K562 (cell line): ENCODE measurements around the gene MACROD2. TPM values are rescaled to one million over a fixed set of nuclear protein-coding genes. Genes with fewer than 3 reads are reported as not detected.

Experiments
- KLF1 ChIP-seq: fragments of 450-650 bp; IDR thresholded peaks from 2 replicates; pipeline ENCODE4 v1.6.1; 2016; ENCODE audit warnings: missing genetic modification characterization, missing compliant biosample characterization
- MGA ChIP-seq: fragments of 450-650 bp; IDR thresholded peaks from 2 replicates; pipeline ENCODE4 v1.6.1; 2016; ENCODE audit warnings: mild to moderate bottlenecking, moderate library complexity
- THRB ChIP-seq: fragments of 450-650 bp; formaldehyde crosslinking; conservative IDR thresholded peaks from 2 replicates; pipeline ENCODE4 v1.4.0; 2022; ENCODE audit warnings: mild to moderate bottlenecking, missing genetic modification characterization
- ZBTB33 ChIP-seq: sonication (generic); formaldehyde crosslinking; IDR thresholded peaks from 2 replicates; pipeline ENCODE4 v1.8.1; 2023; ENCODE audit warnings: mild to moderate bottlenecking, missing genetic modification reagents
- ZNF655 ChIP-seq: fragments of 250-450 bp; sonication (Bioruptor Pico); IDR thresholded peaks from 2 replicates; pipeline ENCODE4 v1.5.0; 2021
- polyA plus RNA-seq, 8 experiments: library from polyadenylated mRNA; depleted of rRNA in 4 of 8; stranded (reverse) in 5 of 8; unstranded in 3 of 8; fragments of >200 nt; fragmentation: Nextera tagmentation in 2 of 8; fragmentation: Illumina TruSeq in 1 of 8; extraction: Ambion mirVana in 2 of 8; extraction: Trizol in 1 of 8; gene quantifications; 2 replicates each; pipeline versions ENCODE4 v1.2.1 to v1.2.3, GENCODE V29; 2011 to 2014; ENCODE audit warnings: inconsistent platforms in 1 of 8, missing spikeins in 1 of 8
- total RNA-seq, 7 experiments: library from RNA; depleted of rRNA in 6 of 7; stranded (reverse); fragments of >200 nt in 6 of 7; fragmentation: Illumina TruSeq in 2 of 7; extraction: Trizol in 2 of 7; gene quantifications; 2 replicates each; pipeline versions ENCODE4 v1.2.1 to v1.2.3, GENCODE V29; 2011 to 2021; ENCODE audit warnings: low replicate concordance in 1 of 7

The MACROD2 gene
- total and polyA plus RNA-seq, 9 of the 15 experiments (the other 6 are each of a cell fraction or from before 2014, with no cell fraction given), result not detected

GRCh38 chr20:15563836-15564235 lies 1568.5 kb downstream of the MACROD2 start (continued):
- no peak for TF ChIP-seq ZBTB33 (CRISPR knock-in tag)
- TF ChIP-seq MGA, result no peak
- no peak for TF ChIP-seq THRB (CRISPR knock-in tag)
- TF ChIP-seq KLF1 (tag), result no peak
- no peak for TF ChIP-seq ZNF655 (CRISPR knock-in tag)
